Measurements from ENCODE around the gene ARAP2. TPM values are rescaled to one million over a fixed set of nuclear protein-coding genes. Genes with fewer than 3 reads are reported as not detected.

ARAP2 gene
- total RNA-seq, 1 experiment from 2014 or later = 5.5 TPM

DNA sequence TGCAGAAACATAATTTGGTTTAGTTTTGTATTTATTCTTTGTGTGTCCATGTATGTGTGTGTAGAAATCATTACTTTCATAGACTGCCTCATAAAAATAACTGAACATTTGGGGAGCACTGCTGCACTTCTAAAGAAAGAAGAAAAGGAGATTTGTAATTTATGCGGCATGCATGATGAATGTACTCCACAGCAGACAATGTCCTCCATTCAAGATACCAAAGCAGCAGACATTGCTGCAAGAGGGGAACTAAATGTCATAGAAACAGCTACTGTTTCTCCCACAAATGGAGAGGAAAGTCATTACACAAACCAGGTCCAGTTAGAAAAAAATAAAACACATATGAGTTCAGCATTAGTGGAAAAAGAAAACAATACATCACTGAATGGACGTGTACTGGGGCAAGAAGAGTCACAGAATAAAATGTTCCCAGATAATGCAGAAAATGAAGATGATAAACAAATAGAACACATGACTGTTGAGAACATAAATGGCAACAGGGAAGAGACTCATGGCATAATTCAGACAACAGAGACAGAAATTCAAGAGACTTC is 39.7 kb upstream of the ARAP2 start:
- no peak for DNase-seq (ENCODE audit: low read depth, low spot score)
- Histone ChIP-seq H3K27ac (ENCODE audit: low read length) (no peak overlapping the region), H3K4me3 (ENCODE audit: low read depth in 2 of 2, low read length in 2 of 2) (no peak overlapping the region), H3K4me1 (ENCODE audit: control insufficient read depth, insufficient read depth, low read length) (no peaks in the 10 kb centered on the region), H3K36me3 (ENCODE audit: control insufficient read depth, insufficient read depth, low read length) (no peaks in the 10 kb centered on the region), H3K9me3 (ENCODE audit: control insufficient read depth, insufficient read depth, low read depth, low read length) (no peaks in the 10 kb centered on the region), H3K27me3 (ENCODE audit: control insufficient read depth, insufficient read depth, low read length) (no peaks in the 10 kb centered on the region)
- TF ChIP-seq, protein P1, sequence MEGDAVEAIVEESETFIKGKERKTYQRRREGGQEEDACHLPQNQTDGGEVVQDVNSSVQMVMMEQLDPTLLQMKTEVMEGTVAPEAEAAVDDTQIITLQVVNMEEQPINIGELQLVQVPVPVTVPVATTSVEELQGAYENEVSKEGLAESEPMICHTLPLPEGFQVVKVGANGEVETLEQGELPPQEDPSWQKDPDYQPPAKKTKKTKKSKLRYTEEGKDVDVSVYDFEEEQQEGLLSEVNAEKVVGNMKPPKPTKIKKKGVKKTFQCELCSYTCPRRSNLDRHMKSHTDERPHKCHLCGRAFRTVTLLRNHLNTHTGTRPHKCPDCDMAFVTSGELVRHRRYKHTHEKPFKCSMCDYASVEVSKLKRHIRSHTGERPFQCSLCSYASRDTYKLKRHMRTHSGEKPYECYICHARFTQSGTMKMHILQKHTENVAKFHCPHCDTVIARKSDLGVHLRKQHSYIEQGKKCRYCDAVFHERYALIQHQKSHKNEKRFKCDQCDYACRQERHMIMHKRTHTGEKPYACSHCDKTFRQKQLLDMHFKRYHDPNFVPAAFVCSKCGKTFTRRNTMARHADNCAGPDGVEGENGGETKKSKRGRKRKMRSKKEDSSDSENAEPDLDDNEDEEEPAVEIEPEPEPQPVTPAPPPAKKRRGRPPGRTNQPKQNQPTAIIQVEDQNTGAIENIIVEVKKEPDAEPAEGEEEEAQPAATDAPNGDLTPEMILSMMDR (IDR thresholded peaks at IDR 0.05) = no peak
- TF ChIP-seq, protein P2, sequence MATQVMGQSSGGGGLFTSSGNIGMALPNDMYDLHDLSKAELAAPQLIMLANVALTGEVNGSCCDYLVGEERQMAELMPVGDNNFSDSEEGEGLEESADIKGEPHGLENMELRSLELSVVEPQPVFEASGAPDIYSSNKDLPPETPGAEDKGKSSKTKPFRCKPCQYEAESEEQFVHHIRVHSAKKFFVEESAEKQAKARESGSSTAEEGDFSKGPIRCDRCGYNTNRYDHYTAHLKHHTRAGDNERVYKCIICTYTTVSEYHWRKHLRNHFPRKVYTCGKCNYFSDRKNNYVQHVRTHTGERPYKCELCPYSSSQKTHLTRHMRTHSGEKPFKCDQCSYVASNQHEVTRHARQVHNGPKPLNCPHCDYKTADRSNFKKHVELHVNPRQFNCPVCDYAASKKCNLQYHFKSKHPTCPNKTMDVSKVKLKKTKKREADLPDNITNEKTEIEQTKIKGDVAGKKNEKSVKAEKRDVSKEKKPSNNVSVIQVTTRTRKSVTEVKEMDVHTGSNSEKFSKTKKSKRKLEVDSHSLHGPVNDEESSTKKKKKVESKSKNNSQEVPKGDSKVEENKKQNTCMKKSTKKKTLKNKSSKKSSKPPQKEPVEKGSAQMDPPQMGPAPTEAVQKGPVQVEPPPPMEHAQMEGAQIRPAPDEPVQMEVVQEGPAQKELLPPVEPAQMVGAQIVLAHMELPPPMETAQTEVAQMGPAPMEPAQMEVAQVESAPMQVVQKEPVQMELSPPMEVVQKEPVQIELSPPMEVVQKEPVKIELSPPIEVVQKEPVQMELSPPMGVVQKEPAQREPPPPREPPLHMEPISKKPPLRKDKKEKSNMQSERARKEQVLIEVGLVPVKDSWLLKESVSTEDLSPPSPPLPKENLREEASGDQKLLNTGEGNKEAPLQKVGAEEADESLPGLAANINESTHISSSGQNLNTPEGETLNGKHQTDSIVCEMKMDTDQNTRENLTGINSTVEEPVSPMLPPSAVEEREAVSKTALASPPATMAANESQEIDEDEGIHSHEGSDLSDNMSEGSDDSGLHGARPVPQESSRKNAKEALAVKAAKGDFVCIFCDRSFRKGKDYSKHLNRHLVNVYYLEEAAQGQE (IDR thresholded peaks at IDR 0.05; ENCODE audit: insufficient read depth in 1 of 2, low read depth in 2 of 2, low read length in 1 of 2) = no peak
- TF ChIP-seq POLR2AphosphoS5 (IDR thresholded peaks at IDR 0.05; ENCODE audit: low read depth, low read length) (no peak), TCF7L2 (IDR thresholded peaks at IDR 0.05; ENCODE audit: low read depth, low read length) (no peak), SIN3A (IDR thresholded peaks at IDR 0.05; ENCODE audit: borderline replicate concordance, insufficient read depth, low read depth, low read length) (no peak)
- CTCF ChIA-PET = no interaction called here
- in situ Hi-C loops (cut with HindIII; ENCODE audit: low pct_unique_long_range_greater_than_20kb, low sequenced_read_pairs) (no loop called here), intact Hi-C loops (cut with micrococcal nuclease; ENCODE audit: unreplicated experiment) (no loop called here)
- ATAC-seq = no peak
- no TSS peak for BruUV-seq (replicated peaks)
- POLR2A ChIA-PET = no interaction called here

DNA sequence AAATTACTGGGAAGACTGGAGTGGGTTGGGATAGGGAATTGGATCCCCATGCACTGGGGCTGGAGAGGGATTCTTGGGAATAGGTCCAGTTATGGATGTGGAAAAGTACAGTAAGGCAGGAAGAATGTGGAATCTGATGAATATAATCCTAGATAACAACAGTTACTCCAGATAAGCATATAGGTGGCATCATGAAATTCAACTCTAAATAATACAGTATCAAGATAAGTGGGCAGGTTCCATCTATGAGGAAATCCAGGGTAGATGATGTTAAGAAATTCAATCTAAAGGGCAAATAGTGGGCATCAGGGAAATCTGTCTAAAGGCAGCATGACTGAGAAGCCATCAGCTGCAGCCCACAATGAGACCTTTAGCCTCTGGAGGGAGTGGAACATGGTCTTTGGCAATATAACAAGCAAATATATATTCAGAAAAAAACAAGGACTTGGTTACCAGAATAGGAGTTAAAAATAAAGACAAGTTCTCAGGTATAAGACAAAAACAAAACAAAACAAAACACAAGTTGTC is 38.3 kb upstream of the ARAP2 start:
- TF ChIP-seq, protein P1 (IDR thresholded peaks at IDR 0.05) = no peak
- TF ChIP-seq POLR2AphosphoS5 (IDR thresholded peaks at IDR 0.05; ENCODE audit: low read depth, low read length) = no peak
- TF ChIP-seq, protein P2 (IDR thresholded peaks at IDR 0.05; ENCODE audit: insufficient read depth in 1 of 2, low read depth in 2 of 2, low read length in 1 of 2) = no peak
- no peak for TF ChIP-seq TCF7L2 (IDR thresholded peaks at IDR 0.05; ENCODE audit: low read depth, low read length)
- no peak for TF ChIP-seq SIN3A (IDR thresholded peaks at IDR 0.05; ENCODE audit: borderline replicate concordance, insufficient read depth, low read depth, low read length)
- DNase-seq (ENCODE audit: low read depth, low spot score) = no peak
- BruUV-seq (replicated peaks) = no TSS peak
- no peaks in the 10 kb centered on the region for H3K36me3 ChIP-seq (ENCODE audit: control insufficient read depth, insufficient read depth, low read length)
- no peaks in the 10 kb centered on the region for H3K4me1 ChIP-seq (ENCODE audit: control insufficient read depth, insufficient read depth, low read length)
- ChIA-PET CTCF (no interaction called here), POLR2A (no interaction called here)
- no peaks in the 10 kb centered on the region for H3K27me3 ChIP-seq (ENCODE audit: control insufficient read depth, insufficient read depth, low read length)
- in situ Hi-C loops (cut with HindIII; ENCODE audit: low pct_unique_long_range_greater_than_20kb, low sequenced_read_pairs) = no loop called here
- no peak for ATAC-seq
- no peak overlapping the region for H3K27ac ChIP-seq (ENCODE audit: low read length)
- intact Hi-C loops (cut with micrococcal nuclease; ENCODE audit: unreplicated experiment) = no loop called here
- no peaks in the 10 kb centered on the region for H3K9me3 ChIP-seq (ENCODE audit: control insufficient read depth, insufficient read depth, low read depth, low read length)
- no peak overlapping the region for H3K4me3 ChIP-seq (ENCODE audit: low read depth in 2 of 2, low read length in 2 of 2)

All from Panc1 (cell line).